Body of pancreas (tissue), 4 donors: ENCODE data around the gene SLC5A8.

Source experiments
- POLR2A ChIP-seq, 3 donors: fragments of 450-650 bp; IDR thresholded peaks; one replicate each; pipeline ENCODE4 v1.6.1; 2016; ENCODE audit warnings: antibody characterized with exemption in 3 of 3, mild to moderate bottlenecking in 2 of 3
- TF ChIP-seq, protein P1 (sequence below), 7 experiments: fragments of 450-650 bp in 4 of 7; fragments of 200-600 bp in 3 of 7; sonication (generic) in 3 of 7; IDR thresholded peaks; one replicate each; pipeline ENCODE4 v1.5.1; 2016 to 2019; ENCODE audit warnings: antibody characterized with exemption in 7 of 7

DNA sequence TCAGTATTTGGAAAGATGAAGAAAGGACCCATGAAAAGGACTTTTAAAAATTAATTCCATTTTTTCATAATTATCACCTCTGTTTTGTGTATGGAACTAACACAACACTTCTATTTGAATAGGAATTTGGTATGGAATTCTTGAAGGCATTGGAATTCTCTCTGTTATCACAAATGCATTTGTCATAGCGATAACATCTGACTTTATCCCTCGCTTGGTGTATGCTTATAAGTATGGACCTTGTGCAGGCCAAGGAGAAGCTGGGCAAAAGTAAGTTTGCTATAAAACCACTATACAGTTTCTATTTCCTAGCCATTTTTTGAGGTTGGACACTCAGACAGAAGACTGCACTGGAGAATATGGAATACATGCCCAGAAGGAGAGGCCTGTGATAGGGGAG, 98.6 kb downstream of the SLC5A8 start:
- TF ChIP-seq, protein P1, sequence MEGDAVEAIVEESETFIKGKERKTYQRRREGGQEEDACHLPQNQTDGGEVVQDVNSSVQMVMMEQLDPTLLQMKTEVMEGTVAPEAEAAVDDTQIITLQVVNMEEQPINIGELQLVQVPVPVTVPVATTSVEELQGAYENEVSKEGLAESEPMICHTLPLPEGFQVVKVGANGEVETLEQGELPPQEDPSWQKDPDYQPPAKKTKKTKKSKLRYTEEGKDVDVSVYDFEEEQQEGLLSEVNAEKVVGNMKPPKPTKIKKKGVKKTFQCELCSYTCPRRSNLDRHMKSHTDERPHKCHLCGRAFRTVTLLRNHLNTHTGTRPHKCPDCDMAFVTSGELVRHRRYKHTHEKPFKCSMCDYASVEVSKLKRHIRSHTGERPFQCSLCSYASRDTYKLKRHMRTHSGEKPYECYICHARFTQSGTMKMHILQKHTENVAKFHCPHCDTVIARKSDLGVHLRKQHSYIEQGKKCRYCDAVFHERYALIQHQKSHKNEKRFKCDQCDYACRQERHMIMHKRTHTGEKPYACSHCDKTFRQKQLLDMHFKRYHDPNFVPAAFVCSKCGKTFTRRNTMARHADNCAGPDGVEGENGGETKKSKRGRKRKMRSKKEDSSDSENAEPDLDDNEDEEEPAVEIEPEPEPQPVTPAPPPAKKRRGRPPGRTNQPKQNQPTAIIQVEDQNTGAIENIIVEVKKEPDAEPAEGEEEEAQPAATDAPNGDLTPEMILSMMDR (IDR thresholded peaks at IDR 0.05): no peak
- no peak for TF ChIP-seq POLR2A (IDR thresholded peaks at IDR 0.05)
